ENCODE results near the gene TSPAN4. TPM values are rescaled to one million over a fixed set of nuclear protein-coding genes. Genes with fewer than 3 reads are reported as not detected.

TSPAN4 gene
- total and polyA plus RNA-seq, 10 of the 15 experiments (the other 5 are each of a cell fraction or from before 2014, with no cell fraction given), result 0.37 to 14.0 (median 8.5) TPM; not detected in 1

GRCh38 chr11:848380-848931, 5.8 kb downstream of the TSPAN4 start:
- CTCF ChIA-PET, result interaction anchor here (0.6 to 3.4 kb wide), 7 partner anchors 18 to 205 kb away, joined by 3 to 23 read pairs (median 3); no protein-coding TSS in a partner anchor
- H3K27me3 ChIP-seq (replicated peaks in 1 of 2; ENCODE audit: control insufficient read depth in 2 of 2, insufficient read depth in 2 of 2, low read length in 1 of 2), result no peaks in the 10 kb centered on the region; a peak in 1 of 4 replicates
- SMC1A ChIA-PET (ENCODE audit: uncharacterized antibody, unreplicated experiment), result no interaction called here
- H4K20me1 ChIP-seq (ENCODE audit: control insufficient read depth, insufficient read depth), result no peaks in the 10 kb centered on the region
- H3K9ac ChIP-seq (ENCODE audit: control insufficient read depth, insufficient read depth, low read length), result no peak overlapping the region
- H3K4me3 ChIP-seq, result no peak overlapping the region
- no peaks in the 10 kb centered on the region for H3K36me3 ChIP-seq (ENCODE audit: control insufficient read depth in 2 of 2, insufficient read depth in 2 of 2, low read length in 1 of 2)
- H3K4me1 ChIP-seq (ENCODE audit: control insufficient read depth, insufficient read depth, low read length), result peaks cover 8% of the 10 kb centered on the region
- no peak overlapping the region for H3K4me2 ChIP-seq (ENCODE audit: control insufficient read depth, insufficient read depth)
- no peak for DNase-seq (ENCODE audit: low read depth, low spot score)
- POLR2A ChIA-PET, result no interaction called here
- RAD21 ChIA-PET (ENCODE audit: unreplicated experiment), result interaction anchor here (0.8 to 1.1 kb wide), 2 partner anchors 202 to 203 kb away, joined by 3 read pairs; no protein-coding TSS in a partner anchor
- in situ Hi-C loops (cut with MboI) (loop anchor here (10.0 kb wide), 2 partner anchors 206 to 1006 kb away; partner anchors contain the start of gene LSP1), intact Hi-C loops (cut with micrococcal nuclease; ENCODE audit: unreplicated experiment) (loop anchor here (1.0 kb wide), 1 partner anchor 203 kb away; no protein-coding TSS in a partner anchor)
- FAIRE-seq, result no peak
- no peaks in the 10 kb centered on the region for H3K79me2 ChIP-seq (ENCODE audit: control insufficient read depth, insufficient read depth, low read length)
- WGBS (ENCODE audit: insufficient coverage, insufficient replicate concordance, low lambda C conversion rate, missing lambda C conversion rate), result 11% methylated on average over 14 of the region's 14 CpGs
- peak; percentile 72 for ATAC-seq
- H2AFZ ChIP-seq (ENCODE audit: control insufficient read depth, low read depth, low read length), result no peak overlapping the region
- no peaks in the 10 kb centered on the region for H3K9me3 ChIP-seq (replicated peaks; ENCODE audit: control insufficient read depth, insufficient read depth, low read length)
- no TSS peak for BruUV-seq (replicated peaks)
- no peak overlapping the region for H3K27ac ChIP-seq (ENCODE audit: control insufficient read depth, insufficient read depth)
- TF ChIP-seq YY1 (IDR thresholded peaks at IDR 0.05; ENCODE audit: low read depth, low read length) (peak; percentile 21; the same call in 1 of the 2 replicates), GATAD2B (conservative IDR thresholded peaks at IDR 0.05; ENCODE audit: low read depth) (peak; percentile 40; the same call in 1 of the 2 replicates), POU2F2 (IDR thresholded peaks at IDR 0.05; ENCODE audit: borderline replicate concordance, low read depth, low read length) (no peak), EED (IDR thresholded peaks at IDR 0.05; ENCODE audit: low read depth) (no peak), CBFB (IDR thresholded peaks at IDR 0.05; ENCODE audit: low read depth) (no peak), RAD21 (IDR thresholded peaks at IDR 0.05; ENCODE audit: insufficient read depth, low read depth, low read length) (peak; percentile 87), KDM1A (IDR thresholded peaks at IDR 0.05; ENCODE audit: borderline replicate concordance) (no peak), POLR2A (IDR thresholded peaks at IDR 0.05; ENCODE audit: low read depth, low read length) (no peak), YBX1 (IDR thresholded peaks at IDR 0.05) (no peak), WRNIP1 (IDR thresholded peaks at IDR 0.05; ENCODE audit: borderline replicate concordance, low read depth, low read length) (no peak), EGR1 (IDR thresholded peaks at IDR 0.05; ENCODE audit: borderline replicate concordance in 1 of 2, low read depth in 2 of 2, low read length in 2 of 2) (no peak), ATF7 (IDR thresholded peaks at IDR 0.05; ENCODE audit: low read depth) (no peak), CEBPB (IDR thresholded peaks at IDR 0.05; ENCODE audit: borderline replicate concordance in 1 of 2, low read depth in 2 of 2, low read length in 2 of 2) (no peak), TCF7 (IDR thresholded peaks at IDR 0.05; ENCODE audit: borderline replicate concordance) (no peak), NKRF (conservative IDR thresholded peaks at IDR 0.05) (no peak), MLLT1 (IDR thresholded peaks at IDR 0.05) (no peak), NFYB (IDR thresholded peaks at IDR 0.05; ENCODE audit: insufficient read depth, low read depth, low read length) (no peak), SMAD1 (IDR thresholded peaks at IDR 0.05; ENCODE audit: low read depth, partially characterized antibody) (no peak), SMC3 (IDR thresholded peaks at IDR 0.05; ENCODE audit: borderline replicate concordance, low read length) (peak; percentile 59), CTCF (IDR thresholded peaks at IDR 0.05 in 2 of 3, conservative IDR thresholded peaks at IDR 0.05 in 1 of 3; ENCODE audit: control insufficient read depth in 2 of 3, extremely low read depth in 1 of 3, insufficient read depth in 1 of 3, low read depth in 3 of 3, low read length in 3 of 3) (peak; percentile 80 to 98 (median 86)), NBN (IDR thresholded peaks at IDR 0.05) (no peak)
